ENCODE results near the gene PCSK9. TPM values are rescaled to one million over a fixed set of nuclear protein-coding genes. Genes with fewer than 3 reads are reported as not detected.
A peak's percentile ranks its signal among the peaks of the same experiment; 100 is the strongest.

PCSK9 gene
- total and polyA plus RNA-seq, 2 experiments from 2014 or later: 77.6 to 327 TPM

- Histone ChIP-seq H2AFZ (no peak overlapping the region), H3K4me2 (peak overlapping the region; percentile 94), H3K79me2 (replicated peaks; ENCODE audit: insufficient read depth) (peaks cover 95% of the 10 kb centered on the region), H3K4me3 (peak overlapping the region; percentile 91), H3F3A (replicated peaks; ENCODE audit: low read depth) (0 out of 2 replicates have a peak, but pooled peaks cover 8% of the 10 kb centered on the region), H3K9me2 (ENCODE audit: insufficient read depth) (no peaks in the 10 kb centered on the region), H4K20me1 (replicated peaks; ENCODE audit: insufficient read depth) (peaks cover 60% of the 10 kb centered on the region), H3K27ac (ENCODE audit: low read depth) (no peak overlapping the region), H3K27me3 (ENCODE audit: insufficient read depth) (peaks cover 26% of the 10 kb centered on the region), H3K4me1 (ENCODE audit: insufficient read depth) (peaks cover 44% of the 10 kb centered on the region), H3K36me3 (ENCODE audit: insufficient read depth) (peaks cover 37% of the 10 kb centered on the region)
- Mint-ChIP-seq H3K27ac (no peak overlapping the region), H3K4me3 (no peak overlapping the region), H3K27me3 (ENCODE audit: insufficient read depth, low read depth, poor library complexity) (peaks cover 43% of the 10 kb centered on the region), H3K36me3 (ENCODE audit: low read depth) (peaks cover 34% of the 10 kb centered on the region), H3K4me1 (peaks cover 30% of the 10 kb centered on the region), H3K9me3 (no peaks in the 10 kb centered on the region)
- no peak for DNase-seq (ENCODE audit: low spot score)
- TF ChIP-seq STAT1 (IDR thresholded peaks at IDR 0.05; ENCODE audit: unreplicated experiment): no peak
- TF ChIP-seq ZNF331 (CRISPR knock-in tag; IDR thresholded peaks at IDR 0.05; ENCODE audit: low read depth): no peak
- no peak for TF ChIP-seq NANOG (IDR thresholded peaks at IDR 0.05; ENCODE audit: borderline replicate concordance)
- no peak for TF ChIP-seq POLR2AphosphoS5 (IDR thresholded peaks at IDR 0.05; ENCODE audit: low read depth)
- TF ChIP-seq ZNF114 (CRISPR knock-in tag; IDR thresholded peaks at IDR 0.05): no peak
- no peak for TF ChIP-seq CTCF (conservative IDR thresholded peaks at IDR 0.05; ENCODE audit: low read depth in 2 of 2)
- TF ChIP-seq, protein P1, sequence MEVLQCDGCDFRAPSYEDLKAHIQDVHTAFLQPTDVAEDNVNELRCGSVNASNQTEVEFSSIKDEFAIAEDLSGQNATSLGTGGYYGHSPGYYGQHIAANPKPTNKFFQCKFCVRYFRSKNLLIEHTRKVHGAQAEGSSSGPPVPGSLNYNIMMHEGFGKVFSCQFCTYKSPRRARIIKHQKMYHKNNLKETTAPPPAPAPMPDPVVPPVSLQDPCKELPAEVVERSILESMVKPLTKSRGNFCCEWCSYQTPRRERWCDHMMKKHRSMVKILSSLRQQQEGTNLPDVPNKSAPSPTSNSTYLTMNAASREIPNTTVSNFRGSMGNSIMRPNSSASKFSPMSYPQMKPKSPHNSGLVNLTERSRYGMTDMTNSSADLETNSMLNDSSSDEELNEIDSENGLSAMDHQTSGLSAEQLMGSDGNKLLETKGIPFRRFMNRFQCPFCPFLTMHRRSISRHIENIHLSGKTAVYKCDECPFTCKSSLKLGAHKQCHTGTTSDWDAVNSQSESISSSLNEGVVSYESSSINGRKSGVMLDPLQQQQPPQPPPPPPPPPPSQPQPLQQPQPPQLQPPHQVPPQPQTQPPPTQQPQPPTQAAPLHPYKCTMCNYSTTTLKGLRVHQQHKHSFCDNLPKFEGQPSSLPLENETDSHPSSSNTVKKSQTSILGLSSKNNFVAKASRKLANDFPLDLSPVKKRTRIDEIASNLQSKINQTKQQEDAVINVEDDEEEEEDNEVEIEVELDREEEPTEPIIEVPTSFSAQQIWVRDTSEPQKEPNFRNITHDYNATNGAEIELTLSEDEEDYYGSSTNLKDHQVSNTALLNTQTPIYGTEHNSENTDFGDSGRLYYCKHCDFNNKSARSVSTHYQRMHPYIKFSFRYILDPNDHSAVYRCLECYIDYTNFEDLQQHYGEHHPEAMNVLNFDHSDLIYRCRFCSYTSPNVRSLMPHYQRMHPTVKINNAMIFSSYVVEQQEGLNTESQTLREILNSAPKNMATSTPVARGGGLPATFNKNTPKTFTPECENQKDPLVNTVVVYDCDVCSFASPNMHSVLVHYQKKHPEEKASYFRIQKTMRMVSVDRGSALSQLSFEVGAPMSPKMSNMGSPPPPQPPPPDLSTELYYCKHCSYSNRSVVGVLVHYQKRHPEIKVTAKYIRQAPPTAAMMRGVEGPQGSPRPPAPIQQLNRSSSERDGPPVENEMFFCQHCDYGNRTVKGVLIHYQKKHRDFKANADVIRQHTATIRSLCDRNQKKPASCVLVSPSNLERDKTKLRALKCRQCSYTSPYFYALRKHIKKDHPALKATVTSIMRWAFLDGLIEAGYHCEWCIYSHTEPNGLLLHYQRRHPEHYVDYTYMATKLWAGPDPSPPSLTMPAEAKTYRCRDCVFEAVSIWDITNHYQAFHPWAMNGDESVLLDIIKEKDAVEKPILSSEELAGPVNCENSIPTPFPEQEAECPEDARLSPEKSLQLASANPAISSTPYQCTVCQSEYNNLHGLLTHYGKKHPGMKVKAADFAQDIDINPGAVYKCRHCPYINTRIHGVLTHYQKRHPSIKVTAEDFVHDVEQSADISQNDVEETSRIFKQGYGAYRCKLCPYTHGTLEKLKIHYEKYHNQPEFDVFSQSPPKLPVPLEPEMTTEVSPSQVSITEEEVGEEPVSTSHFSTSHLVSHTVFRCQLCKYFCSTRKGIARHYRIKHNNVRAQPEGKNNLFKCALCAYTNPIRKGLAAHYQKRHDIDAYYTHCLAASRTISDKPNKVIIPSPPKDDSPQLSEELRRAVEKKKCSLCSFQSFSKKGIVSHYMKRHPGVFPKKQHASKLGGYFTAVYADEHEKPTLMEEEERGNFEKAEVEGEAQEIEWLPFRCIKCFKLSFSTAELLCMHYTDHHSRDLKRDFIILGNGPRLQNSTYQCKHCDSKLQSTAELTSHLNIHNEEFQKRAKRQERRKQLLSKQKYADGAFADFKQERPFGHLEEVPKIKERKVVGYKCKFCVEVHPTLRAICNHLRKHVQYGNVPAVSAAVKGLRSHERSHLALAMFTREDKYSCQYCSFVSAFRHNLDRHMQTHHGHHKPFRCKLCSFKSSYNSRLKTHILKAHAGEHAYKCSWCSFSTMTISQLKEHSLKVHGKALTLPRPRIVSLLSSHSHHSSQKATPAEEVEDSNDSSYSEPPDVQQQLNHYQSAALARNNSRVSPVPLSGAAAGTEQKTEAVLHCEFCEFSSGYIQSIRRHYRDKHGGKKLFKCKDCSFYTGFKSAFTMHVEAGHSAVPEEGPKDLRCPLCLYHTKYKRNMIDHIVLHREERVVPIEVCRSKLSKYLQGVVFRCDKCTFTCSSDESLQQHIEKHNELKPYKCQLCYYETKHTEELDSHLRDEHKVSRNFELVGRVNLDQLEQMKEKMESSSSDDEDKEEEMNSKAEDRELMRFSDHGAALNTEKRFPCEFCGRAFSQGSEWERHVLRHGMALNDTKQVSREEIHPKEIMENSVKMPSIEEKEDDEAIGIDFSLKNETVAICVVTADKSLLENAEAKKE (CRISPR knock-in tag; IDR thresholded peaks at IDR 0.05): no peak
- TF ChIP-seq EZH2 (IDR thresholded peaks at IDR 0.05; ENCODE audit: low read depth, unreplicated experiment): no peak
- no peak for TF ChIP-seq ETS1 (IDR thresholded peaks at IDR 0.05)
- no peak for TF ChIP-seq CREB1 (CRISPR knock-in tag; IDR thresholded peaks at IDR 0.05; ENCODE audit: low read depth)
- TF ChIP-seq JUNB (IDR thresholded peaks at IDR 0.05; ENCODE audit: unreplicated experiment): no peak
- TF ChIP-seq REST (IDR thresholded peaks at IDR 0.05; ENCODE audit: unreplicated experiment): no peak
- no peak for TF ChIP-seq EZH2phosphoT487 (IDR thresholded peaks at IDR 0.05; ENCODE audit: unreplicated experiment)
- ATAC-seq: no peak
Observed at GRCh38 chr1:55043011-55043410, 3.7 kb downstream of the PCSK9 start.
